A549 treated with DMSO at 1 μM for 4 hours (cell line): ENCODE data around the gene STK38. TPM values are rescaled to one million over a fixed set of nuclear protein-coding genes. Genes with fewer than 3 reads are reported as not detected.

Experiments
- total RNA-seq: library from RNA; stranded (reverse); fragments of 200-300 nt; extraction: Qiagen RNA extraction; gene quantifications from 5 replicates; pipeline ENCODE4 v1.2.3, GENCODE V29; 2022; ENCODE audit warnings: low read depth

The STK38 gene
- 12.9 to 21.3 TPM (median 20.4 TPM) in 5 replicates for total RNA-seq

GRCh38 chr6:36546920-36547645, at the start of gene STK38:
Gene STK38, minus strand, starts transcription at chr6:36547479. Its CDS starts 7,277 bp downstream, at chr6:36540202.

GRCh38 chr6:36594029-36594815, 46.9 kb upstream of the STK38 start, which contains the start of gene SRSF3:
Gene SRSF3, plus strand, starts transcription at chr6:36594362. Its CDS starts 2,401 bp downstream, at chr6:36596763.

Other genes with a start within 250 kb of the STK38 start
- not detected in 5 replicates for gene BNIP5, start 210.6 kb downstream of the STK38 start, total RNA-seq
- gene ETV7, start 159.8 kb downstream of the STK38 start, total RNA-seq = 0.13 to 0.17 TPM (median 0.15 TPM) in 4 of 5 replicates, not detected in the other
- gene PXT1, start 104.6 kb downstream of the STK38 start, total RNA-seq = not detected in 5 replicates
- gene KCTD20, start 104.5 kb downstream of the STK38 start, total RNA-seq = 19.1 to 25.1 TPM (median 21.7 TPM) in 5 replicates
- gene SRSF3, start 46.9 kb upstream of the STK38 start, total RNA-seq = 480 to 624 TPM (median 513 TPM) in 5 replicates
- 168 to 258 TPM (median 214 TPM) in 5 replicates for gene CDKN1A, start 131.2 kb upstream of the STK38 start, total RNA-seq
- gene RAB44, start 150.3 kb upstream of the STK38 start, total RNA-seq = 0.02 to 0.05 TPM (median 0.03 TPM) in 3 of 5 replicates, not detected in the others